ENCODE data around the gene SMG6. TPM values are rescaled to one million over a fixed set of nuclear protein-coding genes. Genes with fewer than 3 reads are reported as not detected.

The SMG6 gene
- total RNA-seq, 1 donor from 2014 or later, result 39.7 TPM

DNA sequence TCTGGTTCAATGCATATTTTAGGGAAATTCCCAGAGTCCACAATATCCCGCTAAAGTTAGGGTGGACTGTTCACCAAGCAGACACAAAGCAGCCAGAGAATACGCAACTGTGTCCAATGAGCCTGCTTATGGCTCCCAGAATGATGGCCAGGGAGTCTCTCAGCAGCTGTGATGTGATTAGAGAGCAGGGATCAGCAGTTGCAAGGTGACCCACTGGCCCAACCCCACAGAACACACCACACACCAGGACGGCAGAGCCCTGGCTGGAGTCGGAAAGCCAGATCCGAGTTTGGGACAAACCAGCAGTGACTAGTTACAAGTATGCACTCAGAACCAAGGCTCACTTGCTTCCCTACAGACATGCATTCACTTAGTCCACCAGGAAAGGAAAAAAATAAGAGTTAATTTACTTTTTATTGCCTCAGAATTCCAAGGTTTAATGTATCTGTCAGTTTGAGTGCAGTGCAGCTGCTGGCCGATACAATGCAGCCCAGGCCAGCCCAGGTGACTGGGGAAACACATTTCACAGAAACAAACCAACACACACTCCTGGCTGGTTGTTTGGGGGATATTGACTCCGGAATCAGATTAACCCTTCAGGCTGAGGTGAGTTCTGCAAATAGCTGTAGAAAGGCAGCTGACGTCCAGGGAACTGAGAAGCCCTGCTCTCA lies 127.0 kb downstream of the SMG6 start:
- H3K4me1 ChIP-seq (ENCODE audit: insufficient read depth, low read length), result peaks cover 88% of the 10 kb centered on the region
- H3K79me2 ChIP-seq (ENCODE audit: insufficient read depth, low read length), result peaks cover 17% of the 10 kb centered on the region
- no peaks in the 10 kb centered on the region for H3K27me3 ChIP-seq (ENCODE audit: insufficient read depth, low read length)
- no peak for TF ChIP-seq EZH2 (IDR thresholded peaks at IDR 0.05; ENCODE audit: insufficient read depth, low read length)
- TF ChIP-seq, protein P1, sequence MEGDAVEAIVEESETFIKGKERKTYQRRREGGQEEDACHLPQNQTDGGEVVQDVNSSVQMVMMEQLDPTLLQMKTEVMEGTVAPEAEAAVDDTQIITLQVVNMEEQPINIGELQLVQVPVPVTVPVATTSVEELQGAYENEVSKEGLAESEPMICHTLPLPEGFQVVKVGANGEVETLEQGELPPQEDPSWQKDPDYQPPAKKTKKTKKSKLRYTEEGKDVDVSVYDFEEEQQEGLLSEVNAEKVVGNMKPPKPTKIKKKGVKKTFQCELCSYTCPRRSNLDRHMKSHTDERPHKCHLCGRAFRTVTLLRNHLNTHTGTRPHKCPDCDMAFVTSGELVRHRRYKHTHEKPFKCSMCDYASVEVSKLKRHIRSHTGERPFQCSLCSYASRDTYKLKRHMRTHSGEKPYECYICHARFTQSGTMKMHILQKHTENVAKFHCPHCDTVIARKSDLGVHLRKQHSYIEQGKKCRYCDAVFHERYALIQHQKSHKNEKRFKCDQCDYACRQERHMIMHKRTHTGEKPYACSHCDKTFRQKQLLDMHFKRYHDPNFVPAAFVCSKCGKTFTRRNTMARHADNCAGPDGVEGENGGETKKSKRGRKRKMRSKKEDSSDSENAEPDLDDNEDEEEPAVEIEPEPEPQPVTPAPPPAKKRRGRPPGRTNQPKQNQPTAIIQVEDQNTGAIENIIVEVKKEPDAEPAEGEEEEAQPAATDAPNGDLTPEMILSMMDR (IDR thresholded peaks at IDR 0.05; ENCODE audit: insufficient read depth, low read depth, low read length), result no peak
- Mint-ChIP-seq H3K27me3 (ENCODE audit: low read depth, unreplicated experiment) (no peaks in the 10 kb centered on the region), H3K27ac (ENCODE audit: unreplicated experiment) (no peak overlapping the region), H3K4me3 (ENCODE audit: unreplicated experiment) (peak overlapping the region; percentile 13), H3K9me3 (ENCODE audit: unreplicated experiment) (no peaks in the 10 kb centered on the region), H3K36me3 (ENCODE audit: low read depth, unreplicated experiment) (peaks cover 26% of the 10 kb centered on the region), H3K4me1 (ENCODE audit: low read depth, unreplicated experiment) (peaks cover 66% of the 10 kb centered on the region)
- no peaks in the 10 kb centered on the region for H3K36me3 ChIP-seq (ENCODE audit: insufficient read depth, low read length)
- H4K20me1 ChIP-seq (ENCODE audit: insufficient read depth, low read length), result no peaks in the 10 kb centered on the region
- no peak overlapping the region for H3K4me2 ChIP-seq (ENCODE audit: low read length)
- no peak for FAIRE-seq
- no peak overlapping the region for H3K27ac ChIP-seq (ENCODE audit: low read depth, low read length)
- DNase-seq (ENCODE audit: low read depth), result no peak
- no peak overlapping the region for H2AFZ ChIP-seq (ENCODE audit: low read depth, low read length)
- H3K9ac ChIP-seq (ENCODE audit: low read length), result no peak overlapping the region
- H3K9me3 ChIP-seq (ENCODE audit: insufficient read depth, low read depth, low read length), result no peaks in the 10 kb centered on the region
- H3K4me3 ChIP-seq (ENCODE audit: insufficient read depth, low read depth, low read length), result no peak overlapping the region

DNA sequence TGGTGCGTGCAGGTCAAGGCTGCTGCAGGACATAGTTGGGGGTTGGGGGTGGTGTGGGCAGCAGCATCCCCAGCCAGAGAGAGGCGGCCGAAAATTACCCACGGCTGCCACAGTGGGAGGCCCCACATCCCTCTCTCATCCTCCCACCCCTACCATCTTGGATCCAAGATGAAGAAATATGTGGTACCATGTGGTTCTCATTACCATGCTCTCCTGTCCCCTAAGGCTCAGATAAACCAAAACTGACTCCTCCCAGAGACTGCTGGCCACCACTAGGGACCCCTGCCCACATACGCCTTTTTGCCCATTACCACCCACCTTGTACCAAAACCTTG lies 128.3 kb downstream of the SMG6 start:
- H3K4me1 Mint-ChIP-seq (ENCODE audit: low read depth, unreplicated experiment), result peaks cover 62% of the 10 kb centered on the region

More for the DNA sequence above, 128.3 kb downstream of the SMG6 start:
- H4K20me1 ChIP-seq (ENCODE audit: insufficient read depth, low read length), result no peaks in the 10 kb centered on the region
- H3K79me2 ChIP-seq (ENCODE audit: insufficient read depth, low read length), result peaks cover 20% of the 10 kb centered on the region
- no peak overlapping the region for H3K27ac Mint-ChIP-seq (ENCODE audit: unreplicated experiment)
- no peak for TF ChIP-seq EZH2 (IDR thresholded peaks at IDR 0.05; ENCODE audit: insufficient read depth, low read length)
- TF ChIP-seq, protein P1 (IDR thresholded peaks at IDR 0.05; ENCODE audit: insufficient read depth, low read depth, low read length), result no peak
- H3K36me3 Mint-ChIP-seq (ENCODE audit: low read depth, unreplicated experiment), result peaks cover 28% of the 10 kb centered on the region
- peaks cover 3% of the 10 kb centered on the region for H3K36me3 ChIP-seq (ENCODE audit: insufficient read depth, low read length)
- FAIRE-seq, result no peak
- peak overlapping the region; percentile 99 for H3K27ac ChIP-seq (ENCODE audit: low read depth, low read length)
- H3K27me3 ChIP-seq (ENCODE audit: insufficient read depth, low read length), result no peaks in the 10 kb centered on the region
- no peaks in the 10 kb centered on the region for H3K9me3 Mint-ChIP-seq (ENCODE audit: unreplicated experiment)
- H3K9me3 ChIP-seq (ENCODE audit: insufficient read depth, low read depth, low read length), result no peaks in the 10 kb centered on the region
- H3K27me3 Mint-ChIP-seq (ENCODE audit: low read depth, unreplicated experiment), result no peaks in the 10 kb centered on the region
- peaks cover 79% of the 10 kb centered on the region for H3K4me1 ChIP-seq (ENCODE audit: insufficient read depth, low read length)
- peak overlapping the region; percentile 94 for H3K9ac ChIP-seq (ENCODE audit: low read length)
- no peak for DNase-seq (ENCODE audit: low read depth)
- H3K4me3 Mint-ChIP-seq (ENCODE audit: unreplicated experiment), result no peak overlapping the region
- no peak overlapping the region for H3K4me3 ChIP-seq (ENCODE audit: insufficient read depth, low read depth, low read length)
- H2AFZ ChIP-seq (ENCODE audit: low read depth, low read length), result no peak overlapping the region
- H3K4me2 ChIP-seq (ENCODE audit: low read length), result peak overlapping the region; percentile 60

Measured in astrocyte (in vitro differentiated cells and primary cell).